Measurements from ENCODE around the gene CHCHD6.

CHCHD6 gene

GRCh38 chr3:126956866-126957650 lies 253.0 kb downstream of the CHCHD6 start:
- Histone ChIP-seq H3K27me3 (ENCODE audit: insufficient read depth, low read length) (no peaks in the 10 kb centered on the region), H3K27ac (ENCODE audit: low read depth, low read length) (no peak overlapping the region), H2AFZ (ENCODE audit: low read length, unreplicated experiment) (no peak overlapping the region), H3K36me3 (ENCODE audit: insufficient read depth, low read length) (no peaks in the 10 kb centered on the region), H3K79me2 (ENCODE audit: control insufficient read depth, insufficient read depth, low read length, unreplicated experiment) (no peaks in the 10 kb centered on the region), H3K4me1 (ENCODE audit: control insufficient read depth, insufficient read depth, low read length, unreplicated experiment) (peaks cover 34% of the 10 kb centered on the region), H3K4me3 (ENCODE audit: low read depth, low read length) (no peak overlapping the region)

GRCh38 chr3:126957776-126958637 lies 254.0 kb downstream of the CHCHD6 start:
- peaks cover 35% of the 10 kb centered on the region for H3K4me1 ChIP-seq (ENCODE audit: control insufficient read depth, insufficient read depth, low read length, unreplicated experiment)
- no peaks in the 10 kb centered on the region for H3K79me2 ChIP-seq (ENCODE audit: control insufficient read depth, insufficient read depth, low read length, unreplicated experiment)
- H2AFZ ChIP-seq (ENCODE audit: low read length, unreplicated experiment) = no peak overlapping the region
- H3K27me3 ChIP-seq (ENCODE audit: insufficient read depth, low read length) = no peaks in the 10 kb centered on the region
- H3K4me3 ChIP-seq (ENCODE audit: low read depth, low read length) = no peak overlapping the region
- H3K27ac ChIP-seq (ENCODE audit: low read depth, low read length) = no peak overlapping the region
- H3K36me3 ChIP-seq (ENCODE audit: insufficient read depth, low read length) = no peaks in the 10 kb centered on the region

- no peak overlapping the region for H3K27ac ChIP-seq (ENCODE audit: low read depth, low read length)
- H3K4me3 ChIP-seq (ENCODE audit: low read depth, low read length) = no peak overlapping the region
- H3K79me2 ChIP-seq (ENCODE audit: control insufficient read depth, insufficient read depth, low read length, unreplicated experiment) = no peaks in the 10 kb centered on the region
- H3K36me3 ChIP-seq (ENCODE audit: insufficient read depth, low read length) = no peaks in the 10 kb centered on the region
- no peaks in the 10 kb centered on the region for H3K27me3 ChIP-seq (ENCODE audit: insufficient read depth, low read length)
- H3K4me1 ChIP-seq (ENCODE audit: control insufficient read depth, insufficient read depth, low read length, unreplicated experiment) = peaks cover 35% of the 10 kb centered on the region
- H2AFZ ChIP-seq (ENCODE audit: low read length, unreplicated experiment) = no peak overlapping the region
Measured at GRCh38 chr3:126958638-126959085, 254.6 kb downstream of the CHCHD6 start.

- H3K27me3 ChIP-seq (ENCODE audit: insufficient read depth, low read length) = no peaks in the 10 kb centered on the region
- no peaks in the 10 kb centered on the region for H3K36me3 ChIP-seq (ENCODE audit: insufficient read depth, low read length)
- H2AFZ ChIP-seq (ENCODE audit: low read length, unreplicated experiment) = no peak overlapping the region
- no peak overlapping the region for H3K4me3 ChIP-seq (ENCODE audit: low read depth, low read length)
- no peaks in the 10 kb centered on the region for H3K79me2 ChIP-seq (ENCODE audit: control insufficient read depth, insufficient read depth, low read length, unreplicated experiment)
- no peak overlapping the region for H3K27ac ChIP-seq (ENCODE audit: low read depth, low read length)
- H3K4me1 ChIP-seq (ENCODE audit: control insufficient read depth, insufficient read depth, low read length, unreplicated experiment) = peaks cover 29% of the 10 kb centered on the region
Measured at GRCh38 chr3:126959136-126959920, 255.3 kb downstream of the CHCHD6 start.

- H3K79me2 ChIP-seq (ENCODE audit: control insufficient read depth, insufficient read depth, low read length, unreplicated experiment) = no peaks in the 10 kb centered on the region
- no peak overlapping the region for H2AFZ ChIP-seq (ENCODE audit: low read length, unreplicated experiment)
- H3K4me1 ChIP-seq (ENCODE audit: control insufficient read depth, insufficient read depth, low read length, unreplicated experiment) = peaks cover 26% of the 10 kb centered on the region
- H3K36me3 ChIP-seq (ENCODE audit: insufficient read depth, low read length) = no peaks in the 10 kb centered on the region
- H3K27ac ChIP-seq (ENCODE audit: low read depth, low read length) = peak overlapping the region; percentile 68; the same call in 1 of the 2 replicates
- H3K27me3 ChIP-seq (ENCODE audit: insufficient read depth, low read length) = no peaks in the 10 kb centered on the region
- no peak overlapping the region for H3K4me3 ChIP-seq (ENCODE audit: low read depth, low read length)
Measured at GRCh38 chr3:126959921-126960603, 256.0 kb downstream of the CHCHD6 start.

GRCh38 chr3:126960604-126960995 lies 256.6 kb downstream of the CHCHD6 start:
- no peaks in the 10 kb centered on the region for H3K79me2 ChIP-seq (ENCODE audit: control insufficient read depth, insufficient read depth, low read length, unreplicated experiment)
- H3K36me3 ChIP-seq (ENCODE audit: insufficient read depth, low read length) = no peaks in the 10 kb centered on the region
- H3K27me3 ChIP-seq (ENCODE audit: insufficient read depth, low read length) = no peaks in the 10 kb centered on the region
- H3K4me1 ChIP-seq (ENCODE audit: control insufficient read depth, insufficient read depth, low read length, unreplicated experiment) = peaks cover 26% of the 10 kb centered on the region
- no peak overlapping the region for H2AFZ ChIP-seq (ENCODE audit: low read length, unreplicated experiment)
- H3K27ac ChIP-seq (ENCODE audit: low read depth, low read length) = peak overlapping the region; percentile 68
- no peak overlapping the region; the same call in 1 of the 2 replicates for H3K4me3 ChIP-seq (ENCODE audit: low read depth, low read length)

- H3K27me3 ChIP-seq (ENCODE audit: insufficient read depth, low read length) = no peaks in the 10 kb centered on the region
- peak overlapping the region; percentile 68 for H3K27ac ChIP-seq (ENCODE audit: low read depth, low read length)
- no peak overlapping the region for H2AFZ ChIP-seq (ENCODE audit: low read length, unreplicated experiment)
- H3K4me3 ChIP-seq (ENCODE audit: low read depth, low read length) = no peak overlapping the region
- H3K79me2 ChIP-seq (ENCODE audit: control insufficient read depth, insufficient read depth, low read length, unreplicated experiment) = no peaks in the 10 kb centered on the region
- H3K4me1 ChIP-seq (ENCODE audit: control insufficient read depth, insufficient read depth, low read length, unreplicated experiment) = peaks cover 26% of the 10 kb centered on the region
- H3K36me3 ChIP-seq (ENCODE audit: insufficient read depth, low read length) = no peaks in the 10 kb centered on the region
Measured at GRCh38 chr3:126961191-126961790, 257.3 kb downstream of the CHCHD6 start.

GRCh38 chr3:126961791-126962461 lies 257.9 kb downstream of the CHCHD6 start:
- H3K27ac ChIP-seq (ENCODE audit: low read depth, low read length) = peak overlapping the region; percentile 68; the same call in 1 of the 2 replicates

GRCh38 chr3:126962756-126963155 lies 258.7 kb downstream of the CHCHD6 start:
- H3K27me3 ChIP-seq (ENCODE audit: insufficient read depth, low read length) = no peaks in the 10 kb centered on the region
- H3K27ac ChIP-seq (ENCODE audit: low read depth, low read length) = no peak overlapping the region
- H2AFZ ChIP-seq (ENCODE audit: low read length, unreplicated experiment) = no peak overlapping the region
- H3K4me3 ChIP-seq (ENCODE audit: low read depth, low read length) = no peak overlapping the region
- no peaks in the 10 kb centered on the region for H3K36me3 ChIP-seq (ENCODE audit: insufficient read depth, low read length)
- peaks cover 26% of the 10 kb centered on the region for H3K4me1 ChIP-seq (ENCODE audit: control insufficient read depth, insufficient read depth, low read length, unreplicated experiment)
- no peaks in the 10 kb centered on the region for H3K79me2 ChIP-seq (ENCODE audit: control insufficient read depth, insufficient read depth, low read length, unreplicated experiment)

More at GRCh38 chr3:126961791-126962461, 257.9 kb downstream of the CHCHD6 start:
- Histone ChIP-seq H3K4me1 (ENCODE audit: control insufficient read depth, insufficient read depth, low read length, unreplicated experiment) (peaks cover 26% of the 10 kb centered on the region), H3K4me3 (ENCODE audit: low read depth, low read length) (no peak overlapping the region), H3K79me2 (ENCODE audit: control insufficient read depth, insufficient read depth, low read length, unreplicated experiment) (no peaks in the 10 kb centered on the region), H3K27me3 (ENCODE audit: insufficient read depth, low read length) (no peaks in the 10 kb centered on the region), H2AFZ (ENCODE audit: low read length, unreplicated experiment) (no peak overlapping the region), H3K36me3 (ENCODE audit: insufficient read depth, low read length) (no peaks in the 10 kb centered on the region)

Data from ACC112 (cell line).